ENCODE measurements around the gene ZSWIM6. TPM values are rescaled to one million over a fixed set of nuclear protein-coding genes. Genes with fewer than 3 reads are reported as not detected.

Gene ZSWIM6
- total and polyA plus RNA-seq, 2 of the 4 experiments (the other 2 are of a cell fraction) = 10.8 to 14.1 TPM

GRCh38 chr5:61379677-61380076 lies 47.6 kb downstream of the ZSWIM6 start:
- H3K36me3 ChIP-seq (ENCODE audit: control insufficient read depth, insufficient read depth, low read length) = no peaks in the 10 kb centered on the region
- no peaks in the 10 kb centered on the region for H3K9me3 ChIP-seq (ENCODE audit: control insufficient read depth, insufficient read depth, low read length)
- POLR2A ChIA-PET (ENCODE audit: unreplicated experiment) = no interaction called here
- no peak overlapping the region for H2BK20ac ChIP-seq (ENCODE audit: low read depth, low read length)
- BruUV-seq (replicated peaks) = no TSS peak
- no peak overlapping the region for H2AK5ac ChIP-seq (ENCODE audit: low read depth, low read length)
- in situ Hi-C loops (cut with MboI; ENCODE audit: low sequenced_read_pairs) = no loop called here
- peaks cover 2% of the 10 kb centered on the region; the same call in 1 of the 2 replicates for H3K9me1 ChIP-seq (ENCODE audit: insufficient read depth, low read length)
- H2AFZ ChIP-seq (replicated peaks; ENCODE audit: low read length, poor library complexity) = no peak overlapping the region
- no peak overlapping the region for H2BK5ac ChIP-seq (ENCODE audit: low read depth, low read length, poor library complexity, severe bottlenecking)
- H3K4me2 ChIP-seq (ENCODE audit: low read depth, low read length) = no peak overlapping the region
- no peak overlapping the region for H3K9ac ChIP-seq (ENCODE audit: low read depth, low read length)
- dilution Hi-C loops (cut with HindIII; ENCODE audit: low sequenced_read_pairs, unreplicated experiment) = no loop called here
- no peak overlapping the region for H2BK15ac ChIP-seq (ENCODE audit: low read depth, low read length)
- TF ChIP-seq CTCF (conservative IDR thresholded peaks at IDR 0.05; ENCODE audit: low read depth, low read length) (no peak), MAFK (IDR thresholded peaks at IDR 0.05; ENCODE audit: low read depth, low read length) (no peak), POLR2A (IDR thresholded peaks at IDR 0.05; ENCODE audit: low read depth, low read length) (no peak), RFX5 (IDR thresholded peaks at IDR 0.05; ENCODE audit: low read depth, low read length) (no peak), USF2 (IDR thresholded peaks at IDR 0.05; ENCODE audit: low read depth, low read length) (no peak), RAD21 (IDR thresholded peaks at IDR 0.05; ENCODE audit: low read length) (no peak), CHD1 (IDR thresholded peaks at IDR 0.05; ENCODE audit: low read depth, low read length) (no peak), NFE2L2 (IDR thresholded peaks at IDR 0.05; ENCODE audit: low read depth, low read length) (no peak), SMC3 (IDR thresholded peaks at IDR 0.05; ENCODE audit: low read depth, low read length) (no peak), MXI1 (IDR thresholded peaks at IDR 0.05; ENCODE audit: borderline replicate concordance, low read depth, low read length) (no peak), MAZ (IDR thresholded peaks at IDR 0.05; ENCODE audit: borderline replicate concordance, low read depth, low read length) (no peak), ELK1 (IDR thresholded peaks at IDR 0.05; ENCODE audit: borderline replicate concordance, low read depth, low read length) (no peak)
- CTCF ChIA-PET = no interaction called here
- peaks cover 45% of the 10 kb centered on the region for H4K20me1 ChIP-seq (ENCODE audit: insufficient read depth, low read length)
- H3K79me1 ChIP-seq (ENCODE audit: low read depth in 1 of 2, low read length in 2 of 2) = peaks cover 18 to 48% of the 10 kb centered on the region in 2 experiments
- intact Hi-C loops (cut with micrococcal nuclease) = no loop called here
- no peak overlapping the region for H3K56ac ChIP-seq (ENCODE audit: extremely low read depth, insufficient read depth, low read length)
- no peak overlapping the region for H2AK9ac ChIP-seq (replicated peaks; ENCODE audit: low read depth, low read length, poor library complexity)
- H3K14ac ChIP-seq (replicated peaks; ENCODE audit: low read depth, low read length) = no peak overlapping the region
- H3K23ac ChIP-seq (ENCODE audit: low read depth, low read length) = no peak overlapping the region
- no peak overlapping the region for H4K91ac ChIP-seq (ENCODE audit: insufficient read depth, low read depth, low read length)
- no peak overlapping the region for H2BK120ac ChIP-seq (ENCODE audit: low read depth, low read length)
- H4K8ac ChIP-seq (ENCODE audit: low read depth in 2 of 2, low read length in 2 of 2) = no peak overlapping the region
- no peaks in the 10 kb centered on the region for H3K27me3 ChIP-seq (ENCODE audit: control insufficient read depth, insufficient read depth, low read length)
- no peak overlapping the region for H4K5ac ChIP-seq (ENCODE audit: low read depth, low read length)
- no CpG with 5 or more reads among the region's 2 CpGs for WGBS, 2 experiments (ENCODE audit: extremely low coverage in 2 of 2, insufficient read length in 1 of 2)
- H3K4me1 ChIP-seq (ENCODE audit: control insufficient read depth, insufficient read depth, low read length) = 0 out of 2 replicates have a peak, but pooled peaks cover 2% of the 10 kb centered on the region
- ATAC-seq (ENCODE audit: low read depth) = no peak
- DNase-seq = no peak
- no peak overlapping the region for H3K18ac ChIP-seq (ENCODE audit: low read depth, low read length)
- H3K27ac ChIP-seq (ENCODE audit: insufficient read depth, low read length) = no peak overlapping the region
- no peak overlapping the region for H3K4ac ChIP-seq (ENCODE audit: low read depth, low read length)
- no peak overlapping the region for H3K4me3 ChIP-seq (ENCODE audit: insufficient read depth, low read depth, low read length)
